ENCODE measurements around the gene KLHL12. TPM values are rescaled to one million over a fixed set of nuclear protein-coding genes. Genes with fewer than 3 reads are reported as not detected.
A peak's percentile ranks its signal among the peaks of the same experiment; 100 is the strongest.

Gene KLHL12
- total RNA-seq, 1 experiment from 2014 or later, result 33.8 TPM

GRCh38 chr1:202961220-202961880 lies 34.3 kb upstream of the KLHL12 start (continued):
- TF ChIP-seq REST (IDR thresholded peaks at IDR 0.05; ENCODE audit: low read depth) (no peak), EGR1 (IDR thresholded peaks at IDR 0.05; ENCODE audit: low read depth) (no peak), CEBPB (IDR thresholded peaks at IDR 0.05; ENCODE audit: low read depth) (no peak), YY1 (IDR thresholded peaks at IDR 0.05; ENCODE audit: extremely low read depth, insufficient replicate concordance, low read depth, low read length) (no peak)

GRCh38 chr1:202959276-202959620 lies 32.2 kb upstream of the KLHL12 start:
- intact Hi-C loops (cut with micrococcal nuclease), result no loop called here
- Histone ChIP-seq H2AFZ (ENCODE audit: low read depth, low read length, poor library complexity, severe bottlenecking) (no peak overlapping the region), H3K79me2 (ENCODE audit: insufficient read depth, low read length) (peaks cover 38% of the 10 kb centered on the region), H3K4me2 (ENCODE audit: low read length) (peak overlapping the region; percentile 84), H3K4me1 (ENCODE audit: control insufficient read depth in 1 of 2, insufficient read depth in 2 of 2, low read length in 2 of 2) (peaks cover 23 to 34% of the 10 kb centered on the region in 2 experiments), H3K27ac (ENCODE audit: low read depth, low read length) (peak overlapping the region; percentile 49; the same call in 1 of the 2 replicates), H3K9me3 (ENCODE audit: control insufficient read depth in 1 of 2, insufficient read depth in 1 of 2, low read depth in 1 of 2, low read length in 2 of 2) (no peaks in the 10 kb centered on the region), H3K27me3 (ENCODE audit: insufficient read depth, low read length) (no peaks in the 10 kb centered on the region), H3K9me2 (ENCODE audit: insufficient read depth) (no peaks in the 10 kb centered on the region), H3K4me3 (replicated peaks in 1 of 2; ENCODE audit: low read depth in 1 of 2, low read length in 2 of 2) (peak overlapping the region in 1 of 2 experiments; percentile 82; a peak in 1 of 4 replicates), H3K9ac (ENCODE audit: low read length) (peak overlapping the region; percentile 33), H3K36me3 (ENCODE audit: control insufficient read depth in 1 of 2, insufficient read depth in 2 of 2, low read length in 2 of 2) (no peaks in the 10 kb centered on the region), H4K20me1 (ENCODE audit: insufficient read depth) (no peaks in the 10 kb centered on the region)
- BruUV-seq (replicated peaks), result no TSS peak
- POLR2A ChIA-PET, result interaction anchor here (0.9 to 1.3 kb wide), 3 partner anchors 8 to 48 kb away, joined by 3 read pairs; partner anchors contain the start of genes KLHL12 and TMEM183A
- CTCF ChIA-PET, result interaction anchor here (1.3 to 1.4 kb wide), 3 partner anchors 32 to 314 kb away, joined by 3 to 4 read pairs (median 3); partner anchors contain the start of gene KLHL12
- DNase-seq (ENCODE audit: low read depth, low spot score) (peak; percentile 43), ATAC-seq (peak; percentile 58)
- RAD21 ChIA-PET (ENCODE audit: low non-redundant PET in 1 of 2, low total read pairs in 2 of 2, uncharacterized antibody in 2 of 2, unreplicated experiment in 2 of 2), result no interaction called here
- no peak for TF ChIP-seq EZH2phosphoT487 (IDR thresholded peaks at IDR 0.05; ENCODE audit: borderline replicate concordance)
- TF ChIP-seq YY1 (IDR thresholded peaks at IDR 0.05; ENCODE audit: extremely low read depth, insufficient replicate concordance, low read depth, low read length), result no peak
- no peak for TF ChIP-seq CTCF (IDR thresholded peaks at IDR 0.05 in 2 of 3, conservative IDR thresholded peaks at IDR 0.05 in 1 of 3; ENCODE audit: borderline replicate concordance in 1 of 3, insufficient read depth in 1 of 3, low read depth in 2 of 3, low read length in 2 of 3)
- peak; percentile 64 for TF ChIP-seq SP1 (IDR thresholded peaks at IDR 0.05; ENCODE audit: low read depth)
- peak; percentile 76 for TF ChIP-seq JUND (IDR thresholded peaks at IDR 0.05)
- TF ChIP-seq POLR2A (IDR thresholded peaks at IDR 0.05; ENCODE audit: borderline replicate concordance, extremely low read depth, insufficient read depth, insufficient read length), result no peak
- no peak for TF ChIP-seq EGR1 (IDR thresholded peaks at IDR 0.05; ENCODE audit: low read depth)
- no peak for TF ChIP-seq SIN3A (IDR thresholded peaks at IDR 0.05; ENCODE audit: low read depth)
- TF ChIP-seq SRF (IDR thresholded peaks at IDR 0.05; ENCODE audit: low read depth), result no peak
- peak; percentile 50; the same call in 1 of the 2 replicates for TF ChIP-seq CBX3 (IDR thresholded peaks at IDR 0.05; ENCODE audit: low read depth)
- TF ChIP-seq REST (IDR thresholded peaks at IDR 0.05; ENCODE audit: low read depth), result no peak
- no peak for TF ChIP-seq ZFX (IDR thresholded peaks at IDR 0.05)
- no peak for TF ChIP-seq ATF3 (IDR thresholded peaks at IDR 0.05)
